ENCODE results near the gene DCST1. TPM values are rescaled to one million over a fixed set of nuclear protein-coding genes. Genes with fewer than 3 reads are reported as not detected.

The DCST1 gene
- polyA plus RNA-seq, 4 donors = 0.14 to 0.44 (median 0.35) TPM

GRCh38 chr1:155050560-155051341 lies 17.1 kb downstream of the DCST1 start, which contains the start of gene ADAM15:
ADAM15 (plus strand) TSS chr1:155051316; CDS start chr1:155051387, 71 bp downstream.
- DNase-seq (ENCODE audit: low read depth in 4 of 4, low spot score in 2 of 4) = no peak

- no peak for DNase-seq (ENCODE audit: low read depth in 4 of 4, low spot score in 2 of 4)
These were observed 17.7 kb downstream of the DCST1 start for GRCh38 chr1:155051342-155051776.

- no peak for DNase-seq (ENCODE audit: low read depth in 4 of 4, low spot score in 2 of 4)
These were observed 18.3 kb downstream of the DCST1 start for GRCh38 chr1:155051777-155052398.

GRCh38 chr1:155052439-155053395 lies 19.1 kb downstream of the DCST1 start:
- DNase-seq (ENCODE audit: low read depth in 4 of 4, low spot score in 2 of 4) = no peak

- DNase-seq (ENCODE audit: low read depth in 4 of 4, low spot score in 2 of 4) = no peak
These were observed 20.0 kb downstream of the DCST1 start for GRCh38 chr1:155053531-155054105.

GRCh38 chr1:155057104-155057503 lies 23.5 kb downstream of the DCST1 start:
- DNase-seq (ENCODE audit: low read depth in 4 of 4, low spot score in 2 of 4) = no peak

- no peak for DNase-seq (ENCODE audit: low read depth in 4 of 4, low spot score in 2 of 4)
These were observed 24.2 kb downstream of the DCST1 start for GRCh38 chr1:155057788-155058211.

- no peak for DNase-seq (ENCODE audit: low read depth in 4 of 4, low spot score in 2 of 4)
These were observed 27.1 kb downstream of the DCST1 start for GRCh38 chr1:155060736-155061135.

GRCh38 chr1:155061381-155062150 lies 27.9 kb downstream of the DCST1 start:
- no peak for DNase-seq (ENCODE audit: low read depth in 4 of 4, low spot score in 2 of 4)

GRCh38 chr1:155062151-155062686 lies 28.6 kb downstream of the DCST1 start:
- no peak for DNase-seq (ENCODE audit: low read depth in 4 of 4, low spot score in 2 of 4)

GRCh38 chr1:155062702-155063411 lies 29.2 kb downstream of the DCST1 start:
- no peak for DNase-seq (ENCODE audit: low read depth in 4 of 4, low spot score in 2 of 4)

GRCh38 chr1:155063550-155064110 lies 30.0 kb downstream of the DCST1 start, which contains the start of gene EFNA4:
EFNA4 (plus strand) TSS chr1:155063740; CDS start chr1:155063824, 84 bp downstream.
- DNase-seq (ENCODE audit: low read depth in 4 of 4, low spot score in 2 of 4) = no peak

GRCh38 chr1:155064111-155064831 lies 30.6 kb downstream of the DCST1 start:
- DNase-seq (ENCODE audit: low read depth in 4 of 4, low spot score in 2 of 4) = no peak

- DNase-seq (ENCODE audit: low read depth in 4 of 4, low spot score in 2 of 4) = no peak
These were observed 31.3 kb downstream of the DCST1 start for GRCh38 chr1:155064832-155065429.

GRCh38 chr1:155066777-155067176 lies 33.2 kb downstream of the DCST1 start:
- no peak for DNase-seq (ENCODE audit: low read depth in 4 of 4, low spot score in 2 of 4)

GRCh38 chr1:155068599-155068998 lies 35.0 kb downstream of the DCST1 start:
- no peak for DNase-seq (ENCODE audit: low read depth in 4 of 4, low spot score in 2 of 4)

- DNase-seq (ENCODE audit: low read depth in 4 of 4, low spot score in 2 of 4) = no peak
These were observed 36.0 kb downstream of the DCST1 start for GRCh38 chr1:155069551-155070157.

All from left renal cortex interstitium (tissue), 4 donors.